ENCODE measurements around the gene PKD1L1.
"Not testable (repeated sequence)": the region's sequence is repeated elsewhere in the genome, so short reads cannot be mapped to it uniquely, and the experiment has no call there.

Gene PKD1L1

DNA sequence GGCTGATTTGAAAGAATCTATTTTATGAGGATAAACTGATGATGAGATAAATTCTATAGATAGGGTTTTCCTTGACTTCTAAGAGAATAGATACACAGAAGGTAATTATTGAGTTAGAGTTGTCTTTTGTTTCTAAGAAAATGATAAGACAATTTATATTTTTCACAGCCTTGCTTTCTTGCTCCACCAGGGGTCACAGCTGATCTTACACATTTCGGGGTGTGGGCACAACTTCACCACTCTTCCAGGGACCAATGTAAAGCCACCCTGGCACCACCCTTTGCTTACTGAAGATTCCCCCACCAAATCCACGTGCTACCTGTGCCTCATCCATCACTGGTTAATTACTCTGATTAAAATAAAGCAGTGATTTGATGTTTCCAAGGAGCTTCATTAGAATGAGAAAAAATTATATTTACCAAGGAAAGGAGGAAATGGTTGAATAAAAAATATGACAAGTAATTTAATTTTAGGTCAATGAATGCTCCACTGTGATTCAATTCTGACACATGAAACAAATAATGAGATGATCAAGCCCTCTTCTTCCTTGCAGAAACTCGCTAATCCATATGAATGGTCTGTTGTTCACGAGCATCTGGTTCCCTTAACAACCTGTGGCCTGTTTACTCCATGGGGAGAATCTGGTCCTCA is 189.1 kb downstream of the PKD1L1 start:
- no peak for DNase-seq

DNA sequence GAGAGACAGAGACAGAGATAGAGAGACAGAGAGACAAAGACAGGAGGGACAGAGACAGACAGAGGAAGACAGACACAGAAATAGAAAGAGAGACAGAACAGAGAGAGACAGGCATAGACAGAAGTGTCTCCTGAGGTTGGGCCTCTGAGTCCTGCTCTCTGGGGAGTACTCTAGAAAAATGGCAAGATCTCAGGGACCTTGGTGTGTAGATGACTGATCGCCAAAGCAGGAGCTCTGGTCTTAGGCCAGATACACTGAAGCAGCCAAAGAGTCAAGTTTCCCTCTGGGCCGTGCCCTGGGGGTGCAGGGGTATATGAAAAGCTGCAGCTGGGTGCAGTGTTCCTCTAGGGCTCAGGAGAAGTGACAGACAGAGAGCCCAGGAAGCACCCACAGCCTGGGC is 189.7 kb downstream of the PKD1L1 start:
- no peak for DNase-seq

GRCh38 chr7:47757921-47758411 is 190.3 kb downstream of the PKD1L1 start:
- no peak for DNase-seq

DNA sequence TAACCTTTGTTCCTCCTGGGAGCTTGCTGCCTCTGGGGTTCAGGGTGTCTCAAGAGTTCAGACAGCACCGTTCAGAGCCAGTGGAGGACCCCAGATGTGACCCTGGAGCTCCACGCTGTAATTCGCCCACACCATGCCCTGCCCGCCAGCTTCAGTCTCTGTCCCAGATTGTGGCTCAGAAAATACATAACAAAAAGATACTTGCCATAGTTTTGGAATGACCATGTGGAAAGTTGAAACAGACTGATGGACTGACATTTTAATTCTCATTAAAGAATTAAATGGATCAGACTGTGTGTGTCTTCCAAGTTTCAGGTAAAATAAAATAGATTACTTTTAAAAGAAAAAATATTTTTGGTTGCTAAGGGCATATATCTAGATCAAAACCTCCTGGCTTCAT is 191.6 kb downstream of the PKD1L1 start:
- no peak for DNase-seq

- no peak for DNase-seq
These were observed 193.0 kb downstream of the PKD1L1 start for GRCh38 chr7:47755248-47755647.

- not testable (repeated sequence) for DNase-seq
These were observed 196.5 kb downstream of the PKD1L1 start for GRCh38 chr7:47751724-47752123.

- no peak for DNase-seq
These were observed 197.2 kb downstream of the PKD1L1 start for GRCh38 chr7:47751043-47751442.

DNA sequence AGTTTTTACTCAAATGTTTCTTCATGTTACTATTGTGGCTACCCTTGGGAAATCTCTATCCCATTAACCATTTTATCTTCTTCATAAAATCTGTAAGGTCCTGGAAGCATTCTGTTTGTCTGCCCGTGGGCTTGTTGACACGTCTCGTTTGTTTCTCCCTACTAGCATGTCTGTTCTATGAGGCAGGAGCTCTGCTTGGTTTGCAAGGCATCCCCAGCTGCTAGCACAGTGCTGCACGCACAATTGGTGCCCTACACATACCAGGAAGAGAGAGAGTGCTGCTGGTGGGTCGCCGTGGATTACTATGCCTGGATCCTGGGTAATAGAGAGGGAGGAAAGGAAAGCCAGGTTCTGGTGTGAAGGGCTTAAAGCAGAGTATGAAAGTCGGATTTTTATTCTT is 200.2 kb downstream of the PKD1L1 start:
- no peak for DNase-seq

GRCh38 chr7:47747160-47747559 is 201.1 kb downstream of the PKD1L1 start:
- DNase-seq, result no peak

- no peak for DNase-seq
These were observed 201.8 kb downstream of the PKD1L1 start for GRCh38 chr7:47746468-47746867.

- no peak for DNase-seq
These were observed 203.4 kb downstream of the PKD1L1 start for GRCh38 chr7:47744883-47745282.

DNA sequence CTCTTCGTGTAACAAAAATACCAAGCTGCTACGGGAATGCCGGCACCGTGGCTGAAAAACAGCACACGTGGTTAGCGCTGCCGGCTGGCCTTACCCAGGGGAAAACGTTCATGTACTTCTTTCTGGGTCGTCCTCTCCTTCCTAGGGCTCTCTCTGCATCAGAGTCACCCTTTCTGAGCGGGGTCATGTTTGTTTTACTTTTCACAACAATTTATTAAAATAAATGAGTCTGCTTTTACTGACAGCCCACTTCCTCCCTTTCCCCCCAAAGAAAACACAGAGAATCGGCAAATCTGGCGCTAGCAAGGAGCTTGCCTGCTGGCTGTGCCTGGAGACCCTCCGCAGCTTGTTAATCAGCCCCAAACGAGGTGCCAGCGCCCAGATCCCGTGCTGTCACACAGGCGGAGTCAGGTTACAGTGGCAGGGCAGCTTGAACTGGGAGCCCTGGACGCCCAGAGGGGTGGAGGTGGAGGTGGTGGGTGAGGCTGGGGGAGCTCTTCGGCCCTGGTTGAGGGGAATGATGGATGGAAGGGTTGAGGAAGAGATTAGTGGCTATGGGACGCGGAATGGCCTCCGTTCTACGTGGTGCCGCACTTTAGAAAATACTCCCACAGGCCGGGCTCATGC is 204.2 kb downstream of the PKD1L1 start:
- DNase-seq, result no peak

GRCh38 chr7:47741984-47742383 is 206.3 kb downstream of the PKD1L1 start:
- DNase-seq, result no peak

DNA sequence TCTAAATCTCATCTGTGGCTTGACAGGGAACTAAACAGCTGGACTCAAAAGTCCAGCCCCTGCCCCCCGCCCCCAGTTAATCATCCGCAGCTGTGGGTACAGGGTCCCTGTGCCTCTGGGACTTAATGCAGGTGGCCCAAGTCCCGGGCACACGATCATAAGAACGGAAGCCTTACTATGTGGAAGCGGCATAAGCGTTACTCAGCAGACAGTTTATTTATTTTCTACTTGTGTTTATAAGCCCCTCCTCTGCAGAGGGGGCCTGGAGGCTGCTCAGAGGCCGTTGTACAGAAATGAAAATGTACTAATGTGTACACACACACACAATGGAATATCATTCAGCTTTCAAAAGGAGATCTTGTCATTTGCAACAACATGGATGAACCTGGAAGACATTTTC is 208.4 kb downstream of the PKD1L1 start:
- no peak for DNase-seq

DNA sequence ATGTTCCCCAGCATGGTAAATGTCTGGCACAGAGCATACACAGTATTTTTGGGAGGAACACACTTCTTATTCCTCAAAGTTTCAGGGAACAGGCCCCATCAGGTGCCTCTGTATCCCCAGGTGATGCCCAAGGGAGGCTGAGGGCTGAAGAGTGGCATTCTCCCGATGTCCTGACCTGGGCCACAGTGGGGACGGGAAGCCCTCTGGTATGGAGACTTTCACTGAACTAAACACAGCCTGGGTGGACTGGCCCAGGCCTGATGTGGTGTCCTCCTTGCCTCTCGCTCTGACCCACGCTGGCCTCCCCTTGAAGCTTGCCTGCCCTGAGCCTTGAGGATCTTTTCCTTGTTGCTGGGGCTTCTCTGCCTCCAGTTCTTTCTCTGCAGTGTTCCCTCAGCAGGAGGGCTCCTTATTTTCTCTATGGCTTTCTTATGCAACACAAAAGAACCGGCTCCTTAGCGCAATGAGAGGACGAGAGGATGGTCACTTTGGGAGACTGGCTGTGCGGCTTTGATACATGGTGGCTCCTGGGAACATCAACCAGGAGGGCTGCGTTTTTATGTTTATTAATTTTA is 208.9 kb downstream of the PKD1L1 start:
- no peak for DNase-seq

DNA sequence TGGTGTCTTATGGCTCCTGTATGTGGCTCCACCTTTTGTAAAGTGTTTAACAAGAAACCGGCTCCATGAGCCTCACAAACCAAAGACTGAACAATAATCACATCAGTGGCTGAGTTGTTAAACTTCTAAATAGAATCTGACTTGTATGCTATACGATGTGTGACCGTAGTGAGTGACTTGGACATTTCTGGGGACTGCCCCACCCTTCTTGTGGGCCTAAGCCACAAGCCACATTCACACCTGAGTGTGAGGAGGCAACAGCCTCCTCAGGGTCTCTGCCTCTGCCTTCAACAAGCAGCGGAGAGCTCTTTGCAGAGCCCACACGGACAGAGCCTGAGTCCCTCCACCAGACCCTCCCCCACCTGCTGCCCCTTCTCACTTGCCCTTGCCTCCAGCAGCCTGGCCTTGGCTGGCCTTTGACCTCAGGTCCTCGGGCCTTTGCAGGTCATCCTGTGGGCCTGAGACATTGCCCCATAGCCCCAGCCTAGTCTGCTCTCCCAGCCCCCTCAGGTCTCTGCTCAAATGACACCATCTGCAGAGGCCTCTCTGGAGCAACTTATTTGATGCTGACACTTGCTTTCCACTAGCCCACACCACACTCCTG is 209.6 kb downstream of the PKD1L1 start:
- no peak for DNase-seq

DNA sequence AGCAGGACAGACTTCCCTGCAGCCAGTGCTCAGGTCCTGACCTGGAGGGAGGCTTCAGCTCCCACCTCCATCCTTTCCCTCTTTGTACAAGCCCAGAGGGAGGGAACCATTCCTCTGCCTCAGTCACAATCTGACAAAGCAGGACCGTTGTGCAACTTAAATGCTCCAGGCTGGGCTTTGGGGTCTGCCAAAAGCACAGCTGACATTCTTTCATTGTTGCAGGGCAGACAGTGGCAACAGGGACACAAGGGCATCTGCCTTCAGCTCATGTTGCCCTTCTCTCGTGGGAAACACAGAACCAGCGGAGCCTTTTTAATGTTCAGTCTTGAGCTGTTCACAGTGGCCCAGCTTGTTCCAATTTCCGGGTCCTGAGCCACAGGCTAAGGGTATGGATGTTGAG is 210.7 kb downstream of the PKD1L1 start:
- DNase-seq, result no peak

GRCh38 chr7:47735431-47736345 is 212.6 kb downstream of the PKD1L1 start:
- DNase-seq, result no peak

GRCh38 chr7:47734949-47735291 is 213.3 kb downstream of the PKD1L1 start:
- no peak for DNase-seq

DNA sequence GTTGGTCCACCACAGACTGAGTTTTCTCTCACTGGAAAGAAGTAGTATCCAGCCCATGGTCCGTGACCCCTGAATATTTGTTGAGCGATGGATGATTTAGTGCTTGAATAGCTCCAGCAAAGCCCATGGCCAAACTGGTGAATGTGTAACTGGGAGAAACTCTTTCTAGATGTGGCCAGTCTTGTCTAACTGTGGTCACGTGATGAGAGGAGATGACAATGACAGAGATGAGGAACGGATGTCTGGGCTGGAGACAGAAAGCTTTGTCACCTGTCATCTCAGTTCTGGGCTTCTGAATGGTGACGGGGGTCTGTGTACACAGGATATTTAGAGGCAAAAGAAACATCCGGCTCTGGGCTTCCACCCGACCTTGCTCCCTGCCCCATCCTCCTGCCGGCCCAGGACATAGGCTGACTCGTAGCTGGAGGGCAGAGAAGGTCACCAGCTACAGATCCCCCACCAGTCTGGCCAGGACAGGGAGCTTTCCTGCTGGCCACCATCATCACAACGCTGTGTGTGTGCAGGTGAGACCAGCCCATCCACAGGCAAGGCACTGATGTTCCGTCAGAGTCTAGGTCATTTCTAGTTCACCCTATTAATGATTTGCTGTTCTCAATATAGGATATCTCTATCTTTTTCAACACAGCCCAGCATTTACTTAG is 213.8 kb downstream of the PKD1L1 start:
- DNase-seq, result no peak

- DNase-seq, result no peak
These were observed 218.1 kb downstream of the PKD1L1 start for GRCh38 chr7:47730142-47730541.

GRCh38 chr7:47726047-47726726 is 222.1 kb downstream of the PKD1L1 start:
- DNase-seq, result no peak
